MM.1S (cell line): ENCODE data around the gene SEC24D.

Source experiments
- EZH2phosphoT487 ChIP-seq: fragments of 300-600 bp; sonication (generic); IDR thresholded peaks from 2 replicates; pipeline ENCODE4 v1.6.1; 2018; ENCODE audit warnings: antibody characterized with exemption, low read length
- TF ChIP-seq, protein P1 (sequence below): fragments of 300-600 bp; sonication (generic); IDR thresholded peaks from 2 replicates; pipeline ENCODE4 v1.5.1; 2016; ENCODE audit warnings: antibody characterized with exemption, low read length, mixed read lengths

DNA sequence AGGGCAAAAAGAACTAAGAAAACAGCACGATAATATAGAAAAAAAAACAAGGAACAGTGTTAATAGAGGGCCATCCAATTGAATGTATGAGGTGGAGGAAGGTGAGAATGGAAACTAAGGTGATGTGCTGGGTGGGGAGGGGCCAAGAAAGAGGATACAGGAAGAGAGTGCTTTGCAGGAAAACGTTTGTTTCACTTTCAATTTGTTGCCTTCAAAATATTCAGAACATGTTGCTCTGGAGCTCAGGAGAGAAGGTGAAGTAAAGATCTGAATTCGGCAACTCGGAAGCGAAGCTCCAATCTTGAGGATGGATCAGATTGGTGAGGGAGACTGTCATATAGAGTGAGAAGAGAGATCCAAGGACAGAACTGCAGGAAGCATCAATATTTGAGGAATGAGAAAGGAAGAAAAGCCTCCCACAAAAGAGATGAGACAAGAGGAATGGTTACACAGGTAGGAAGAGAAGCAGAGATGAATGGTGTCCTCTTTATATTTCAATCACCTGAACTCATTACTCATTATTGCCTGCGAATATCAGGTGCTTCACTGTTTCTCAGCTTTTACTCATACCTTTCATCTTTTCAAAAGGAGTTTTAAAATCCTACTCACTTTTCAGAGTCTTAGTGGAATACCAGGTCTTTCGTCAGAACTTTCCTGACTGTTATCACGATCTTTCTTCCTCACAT lies 14.7 kb upstream of the SEC24D start:
- TF ChIP-seq, protein P1, sequence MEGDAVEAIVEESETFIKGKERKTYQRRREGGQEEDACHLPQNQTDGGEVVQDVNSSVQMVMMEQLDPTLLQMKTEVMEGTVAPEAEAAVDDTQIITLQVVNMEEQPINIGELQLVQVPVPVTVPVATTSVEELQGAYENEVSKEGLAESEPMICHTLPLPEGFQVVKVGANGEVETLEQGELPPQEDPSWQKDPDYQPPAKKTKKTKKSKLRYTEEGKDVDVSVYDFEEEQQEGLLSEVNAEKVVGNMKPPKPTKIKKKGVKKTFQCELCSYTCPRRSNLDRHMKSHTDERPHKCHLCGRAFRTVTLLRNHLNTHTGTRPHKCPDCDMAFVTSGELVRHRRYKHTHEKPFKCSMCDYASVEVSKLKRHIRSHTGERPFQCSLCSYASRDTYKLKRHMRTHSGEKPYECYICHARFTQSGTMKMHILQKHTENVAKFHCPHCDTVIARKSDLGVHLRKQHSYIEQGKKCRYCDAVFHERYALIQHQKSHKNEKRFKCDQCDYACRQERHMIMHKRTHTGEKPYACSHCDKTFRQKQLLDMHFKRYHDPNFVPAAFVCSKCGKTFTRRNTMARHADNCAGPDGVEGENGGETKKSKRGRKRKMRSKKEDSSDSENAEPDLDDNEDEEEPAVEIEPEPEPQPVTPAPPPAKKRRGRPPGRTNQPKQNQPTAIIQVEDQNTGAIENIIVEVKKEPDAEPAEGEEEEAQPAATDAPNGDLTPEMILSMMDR, result no peak
- TF ChIP-seq EZH2phosphoT487, result no peak
